D341Med (cell line): ENCODE results near the gene NR2F1-AS1.
"Not testable (repeated sequence)": the region's sequence is repeated elsewhere in the genome, so short reads cannot be mapped to it uniquely, and the experiment has no call there.

Experiments
- DNase-seq: peaks from one replicate; pipeline ENCODE4 v3.0.0; 2012; ENCODE audit warnings: low spot score

Gene NR2F1-AS1

GRCh38 chr5:93576994-93577853, 3.8 kb downstream of the NR2F1-AS1 start:
- no peak for DNase-seq

- no peak for DNase-seq
Observed at GRCh38 chr5:93575461-93576414, 5.3 kb downstream of the NR2F1-AS1 start.

- no peak for DNase-seq
Observed at GRCh38 chr5:93574491-93575305, 6.3 kb downstream of the NR2F1-AS1 start.

- peak; percentile 31 for DNase-seq
Observed at GRCh38 chr5:93573354-93574351, 7.4 kb downstream of the NR2F1-AS1 start.

- DNase-seq = peak; percentile 65
Observed at GRCh38 chr5:93572608-93573353, 8.2 kb downstream of the NR2F1-AS1 start.

- no peak for DNase-seq
Observed at GRCh38 chr5:93572101-93572607, 8.9 kb downstream of the NR2F1-AS1 start.

GRCh38 chr5:93571114-93571949, 9.7 kb downstream of the NR2F1-AS1 start:
- no peak for DNase-seq

- no peak for DNase-seq
Observed at GRCh38 chr5:93570294-93571113, 10.5 kb downstream of the NR2F1-AS1 start.

GRCh38 chr5:93569300-93570160, 11.5 kb downstream of the NR2F1-AS1 start:
- no peak for DNase-seq

GRCh38 chr5:93567424-93567823, 13.6 kb downstream of the NR2F1-AS1 start:
- no peak for DNase-seq

- DNase-seq = no peak
Observed at GRCh38 chr5:93566091-93566490, 14.9 kb downstream of the NR2F1-AS1 start.

GRCh38 chr5:93557021-93557604, 23.9 kb downstream of the NR2F1-AS1 start:
- no peak for DNase-seq

GRCh38 chr5:93549594-93549993, 31.4 kb downstream of the NR2F1-AS1 start:
- DNase-seq = not testable (repeated sequence)

GRCh38 chr5:93545872-93546271, 35.1 kb downstream of the NR2F1-AS1 start:
- DNase-seq = no peak

GRCh38 chr5:93532370-93532769, 48.6 kb downstream of the NR2F1-AS1 start:
- no peak for DNase-seq

GRCh38 chr5:93521815-93522214, 59.2 kb downstream of the NR2F1-AS1 start:
- DNase-seq = not testable (repeated sequence)
